Nephron (organoid): ENCODE measurements around the gene HK3.

Experiments
- H3K27ac Mint-ChIP-seq, 3 experiments: 2 replicates each; pipeline ENCODE4 v1.8.0; 2020; ENCODE audit warnings: mixed read lengths in 3 of 3, mild to moderate bottlenecking in 2 of 3, moderate library complexity in 1 of 3
- H3K27me3 Mint-ChIP-seq: 2 replicates; pipeline ENCODE4 v1.8.0; 2021; ENCODE audit warnings: low read depth, mild to moderate bottlenecking, moderate library complexity, mixed read lengths
- H3K36me3 Mint-ChIP-seq: 2 replicates; pipeline ENCODE4 v1.8.0; 2020; ENCODE audit warnings: low read depth, mixed read lengths
- H3K4me1 Mint-ChIP-seq: 2 replicates; pipeline ENCODE4 v1.8.0; 2020; ENCODE audit warnings: mixed read lengths
- H3K4me3 Mint-ChIP-seq, 3 experiments: 2 replicates each; pipeline ENCODE4 v1.8.0; 2020; ENCODE audit warnings: mild to moderate bottlenecking in 3 of 3, mixed read lengths in 3 of 3, moderate library complexity in 2 of 3
- H3K9me3 Mint-ChIP-seq: 2 replicates; pipeline ENCODE4 v1.8.0; 2020; ENCODE audit warnings: mixed read lengths
- TF ChIP-seq, protein P1 (sequence below), 3 experiments: fragments of 200-600 bp; sonication (generic); IDR thresholded peaks; one replicate each; pipeline ENCODE4 v1.5.0; 2021; ENCODE audit warnings: antibody characterized with exemption in 3 of 3; ENCODE audit not compliant: unreplicated experiment in 3 of 3

The HK3 gene

DNA sequence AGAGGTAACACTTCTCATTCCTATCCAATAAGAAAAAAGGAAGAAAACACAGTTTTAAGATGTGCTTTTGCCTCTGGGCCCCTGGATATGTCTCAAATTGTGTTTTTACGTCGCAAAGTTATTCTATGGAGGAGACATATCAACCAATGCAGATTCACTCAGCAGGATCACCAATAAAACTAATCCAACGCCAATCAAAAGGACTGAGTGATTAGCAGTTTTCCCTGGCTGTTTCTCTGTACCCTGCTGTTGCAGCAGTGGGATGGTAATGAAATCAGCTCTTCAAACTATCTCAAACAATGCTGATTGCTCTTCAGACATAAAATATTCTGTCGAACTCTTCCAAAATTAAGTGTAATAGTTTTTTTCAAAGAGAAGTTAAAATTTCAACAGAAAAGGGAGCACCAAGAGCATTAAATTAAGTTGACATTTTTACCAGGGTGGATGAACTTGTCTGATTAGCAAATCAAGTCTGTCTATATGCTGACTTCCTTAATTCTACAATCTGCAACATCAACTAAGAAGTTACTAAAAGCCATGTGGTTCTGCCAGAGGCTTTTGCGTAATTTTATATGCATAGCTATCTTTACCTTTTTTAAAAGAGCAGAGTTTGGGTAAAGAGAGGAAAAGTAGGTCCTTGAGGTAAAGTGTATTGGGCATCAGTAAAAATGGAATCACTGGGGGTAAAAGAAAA lies 9.7 kb upstream of the HK3 start:
- Mint-ChIP-seq H3K4me3 (no peak overlapping the region), H3K27ac (no peak overlapping the region), H3K36me3 (peaks cover 52% of the 10 kb centered on the region), H3K9me3 (no peaks in the 10 kb centered on the region), H3K27me3 (no peaks in the 10 kb centered on the region), H3K4me1 (peaks cover 5% of the 10 kb centered on the region)
- TF ChIP-seq, protein P1, sequence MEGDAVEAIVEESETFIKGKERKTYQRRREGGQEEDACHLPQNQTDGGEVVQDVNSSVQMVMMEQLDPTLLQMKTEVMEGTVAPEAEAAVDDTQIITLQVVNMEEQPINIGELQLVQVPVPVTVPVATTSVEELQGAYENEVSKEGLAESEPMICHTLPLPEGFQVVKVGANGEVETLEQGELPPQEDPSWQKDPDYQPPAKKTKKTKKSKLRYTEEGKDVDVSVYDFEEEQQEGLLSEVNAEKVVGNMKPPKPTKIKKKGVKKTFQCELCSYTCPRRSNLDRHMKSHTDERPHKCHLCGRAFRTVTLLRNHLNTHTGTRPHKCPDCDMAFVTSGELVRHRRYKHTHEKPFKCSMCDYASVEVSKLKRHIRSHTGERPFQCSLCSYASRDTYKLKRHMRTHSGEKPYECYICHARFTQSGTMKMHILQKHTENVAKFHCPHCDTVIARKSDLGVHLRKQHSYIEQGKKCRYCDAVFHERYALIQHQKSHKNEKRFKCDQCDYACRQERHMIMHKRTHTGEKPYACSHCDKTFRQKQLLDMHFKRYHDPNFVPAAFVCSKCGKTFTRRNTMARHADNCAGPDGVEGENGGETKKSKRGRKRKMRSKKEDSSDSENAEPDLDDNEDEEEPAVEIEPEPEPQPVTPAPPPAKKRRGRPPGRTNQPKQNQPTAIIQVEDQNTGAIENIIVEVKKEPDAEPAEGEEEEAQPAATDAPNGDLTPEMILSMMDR (IDR thresholded peaks at IDR 0.05; ENCODE audit: unreplicated experiment in 3 of 3), result no peak

DNA sequence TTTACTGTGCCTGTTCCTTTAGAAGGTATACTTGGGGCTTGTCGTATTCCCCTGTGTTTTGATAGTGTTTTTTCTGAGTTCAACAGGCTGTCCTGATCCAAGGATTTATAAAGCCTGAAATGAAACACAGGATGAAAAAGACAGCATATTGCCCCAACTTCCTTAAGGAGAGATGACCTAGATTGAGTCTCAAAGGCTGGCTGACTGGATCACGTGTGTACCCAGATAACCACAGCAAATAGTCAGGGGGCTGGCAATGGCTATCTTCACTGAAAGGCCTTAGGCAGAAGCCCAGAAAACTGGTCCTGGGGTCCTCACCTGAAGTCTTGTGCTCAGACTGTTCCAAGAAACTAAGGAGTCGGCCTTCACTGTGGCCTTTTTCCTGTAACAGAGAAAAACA lies 7.7 kb upstream of the HK3 start:
- Mint-ChIP-seq H3K27me3 (no peaks in the 10 kb centered on the region), H3K4me3 (no peak overlapping the region), H3K36me3 (peaks cover 57% of the 10 kb centered on the region), H3K9me3 (no peaks in the 10 kb centered on the region), H3K4me1 (peaks cover 5% of the 10 kb centered on the region), H3K27ac (no peak overlapping the region)
- TF ChIP-seq, protein P1 (IDR thresholded peaks at IDR 0.05; ENCODE audit: unreplicated experiment in 3 of 3), result no peak

DNA sequence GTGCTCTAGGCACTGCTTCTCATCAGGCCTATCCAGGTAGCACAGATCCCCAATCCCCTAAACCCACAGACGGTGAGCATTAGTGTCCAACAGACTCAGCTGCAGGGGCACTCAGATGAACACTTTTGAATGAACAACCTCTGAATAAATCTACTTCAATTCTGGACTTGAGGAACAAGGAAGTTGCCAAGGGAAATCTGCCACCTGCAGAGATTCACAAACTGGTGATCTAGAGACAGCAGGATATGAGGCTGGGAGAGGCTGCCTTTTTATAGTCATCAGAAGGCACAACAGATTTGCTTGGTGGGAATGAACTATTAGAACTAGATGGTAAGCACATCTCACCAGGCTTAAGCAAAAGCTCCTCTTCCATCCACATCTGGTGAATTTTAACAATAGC lies 7.0 kb upstream of the HK3 start:
- Mint-ChIP-seq H3K27me3 (no peaks in the 10 kb centered on the region), H3K4me1 (peaks cover 6% of the 10 kb centered on the region), H3K36me3 (peaks cover 52% of the 10 kb centered on the region), H3K9me3 (no peaks in the 10 kb centered on the region), H3K27ac (no peak overlapping the region), H3K4me3 (no peak overlapping the region)
- TF ChIP-seq, protein P1 (IDR thresholded peaks at IDR 0.05; ENCODE audit: unreplicated experiment in 3 of 3), result no peak

DNA sequence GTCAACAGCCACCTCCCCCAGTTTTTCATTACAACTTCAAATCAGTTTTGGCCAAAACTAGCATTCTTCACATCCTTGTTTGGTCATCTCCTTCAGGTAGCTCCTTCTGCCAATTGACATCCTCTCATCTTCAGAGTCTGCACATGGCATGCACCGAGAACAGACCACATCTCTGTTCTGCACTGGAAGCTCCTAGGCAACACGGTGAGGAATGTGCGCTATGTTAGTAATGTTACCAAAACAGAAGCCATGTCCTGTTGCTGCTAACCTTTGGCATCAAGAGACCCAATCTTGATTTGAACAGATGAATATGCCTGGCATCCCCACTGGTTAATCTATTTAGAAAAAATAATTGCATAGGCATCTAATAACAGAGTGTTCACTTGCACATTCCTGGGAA lies 5.1 kb upstream of the HK3 start:
- Mint-ChIP-seq H3K9me3 (no peaks in the 10 kb centered on the region), H3K36me3 (peaks cover 52% of the 10 kb centered on the region), H3K27me3 (no peaks in the 10 kb centered on the region), H3K27ac (no peak overlapping the region), H3K4me3 (no peak overlapping the region), H3K4me1 (peaks cover 10% of the 10 kb centered on the region)
- TF ChIP-seq, protein P1 (IDR thresholded peaks at IDR 0.05; ENCODE audit: unreplicated experiment in 3 of 3), result no peak

DNA sequence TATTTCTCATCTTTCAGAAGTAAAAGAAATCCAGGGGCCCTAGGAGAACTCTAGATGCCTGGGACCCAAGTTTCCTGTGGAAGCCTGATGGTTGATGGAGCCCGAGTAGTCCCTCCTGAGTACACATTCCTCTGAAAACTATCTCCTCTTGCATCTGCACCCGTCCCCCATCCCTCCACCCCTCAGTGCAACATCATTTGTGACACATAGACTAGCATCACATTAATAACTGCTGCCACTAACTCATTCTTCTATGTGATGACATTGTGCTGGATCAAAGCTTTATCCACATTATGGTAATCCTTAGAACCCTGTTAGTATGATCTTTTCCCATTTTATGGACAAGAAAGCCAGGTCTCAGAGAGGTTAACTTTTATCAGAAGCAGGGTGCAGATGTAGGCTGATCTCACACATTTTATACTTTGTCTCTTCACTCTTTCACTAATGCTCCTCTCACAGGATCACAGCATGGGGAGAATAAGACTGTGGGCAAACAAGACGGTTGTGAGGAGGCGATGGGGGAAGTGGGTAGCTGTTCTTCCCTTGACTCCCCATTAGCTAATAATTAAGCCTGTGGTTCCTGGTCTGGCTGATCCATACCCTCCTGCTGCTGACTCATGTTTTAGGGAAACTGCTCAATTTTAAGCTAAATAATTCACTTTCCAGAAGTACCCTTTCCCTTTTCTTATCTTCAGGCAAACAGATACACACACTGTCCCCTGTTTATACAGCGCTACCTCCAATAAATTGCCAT lies 3.9 kb upstream of the HK3 start:
- H3K36me3 Mint-ChIP-seq, result peaks cover 43% of the 10 kb centered on the region
- H3K27me3 Mint-ChIP-seq, result no peaks in the 10 kb centered on the region
- no peak overlapping the region for H3K27ac Mint-ChIP-seq
- H3K4me1 Mint-ChIP-seq, result peaks cover 10% of the 10 kb centered on the region
- no peak overlapping the region for H3K4me3 Mint-ChIP-seq
- TF ChIP-seq, protein P1 (IDR thresholded peaks at IDR 0.05; ENCODE audit: unreplicated experiment in 3 of 3), result no peak
- no peaks in the 10 kb centered on the region for H3K9me3 Mint-ChIP-seq
